HepG2 (cell line): Measurements from ENCODE around the gene PGAP1. TPM values are rescaled to one million over a fixed set of nuclear protein-coding genes. Genes with fewer than 3 reads are reported as not detected.
A peak's percentile ranks its signal among the peaks of the same experiment; 100 is the strongest.

Source experiments
- CHD2 ChIP-seq: IDR thresholded peaks from 2 replicates; pipeline ENCODE4 v1.6.1; 2011; ENCODE audit warnings: low read depth, low read length, improper control_type of control experiment
- DMAP1 ChIP-seq: IDR thresholded peaks from 2 replicates; pipeline ENCODE4 v1.6.1; 2016
- EEA1 ChIP-seq: sonication (generic); formaldehyde crosslinking; IDR thresholded peaks from 2 replicates; pipeline ENCODE4 v1.5.1; 2020; ENCODE audit warnings: mild to moderate bottlenecking, missing genetic modification reagents, borderline replicate concordance
- MAFF ChIP-seq: IDR thresholded peaks from 2 replicates; pipeline ENCODE4 v1.6.1; 2011; ENCODE audit warnings: low read depth, low read length, improper control_type of control experiment
- ONECUT2 ChIP-seq: sonication (generic); formaldehyde crosslinking; IDR thresholded peaks from 2 replicates; pipeline ENCODE4 v1.4.0; 2020; ENCODE audit warnings: missing genetic modification reagents
- ZKSCAN1 ChIP-seq: fragments of 150-350 bp; IDR thresholded peaks from 2 replicates; pipeline ENCODE4 v1.6.1; 2014; ENCODE audit warnings: low read length
- ZKSCAN5 ChIP-seq: sonication (generic); formaldehyde crosslinking; IDR thresholded peaks from 2 replicates; pipeline ENCODE4 v1.5.1; 2020; ENCODE audit warnings: mild to moderate bottlenecking, missing genetic modification reagents
- ZNF260 ChIP-seq: sonication (generic); formaldehyde crosslinking; IDR thresholded peaks from 2 replicates; pipeline ENCODE4 v1.4.0; 2020; ENCODE audit warnings: missing genetic modification reagents, low read depth, mild to moderate bottlenecking, borderline replicate concordance
- ZNF460 ChIP-seq: sonication (generic); formaldehyde crosslinking; IDR thresholded peaks from 2 replicates; pipeline ENCODE4 v1.5.1; 2020; ENCODE audit warnings: missing genetic modification reagents, mild to moderate bottlenecking, borderline replicate concordance
- ZNF660 ChIP-seq: sonication (generic); formaldehyde crosslinking; IDR thresholded peaks from 2 replicates; pipeline ENCODE4 v1.5.1; 2020; ENCODE audit warnings: mild to moderate bottlenecking, low read depth, missing genetic modification reagents, borderline replicate concordance
- ZNF672 ChIP-seq: sonication (generic); formaldehyde crosslinking; IDR thresholded peaks from 2 replicates; pipeline ENCODE4 v1.8.1; 2022; ENCODE audit warnings: missing genetic modification reagents
- ZNF749 ChIP-seq: sonication (generic); formaldehyde crosslinking; IDR thresholded peaks from 2 replicates; pipeline ENCODE4 v1.8.0; 2022; ENCODE audit warnings: mild to moderate bottlenecking, missing genetic modification reagents, moderate library complexity, borderline replicate concordance
- ZNF776 ChIP-seq: sonication (generic); formaldehyde crosslinking; IDR thresholded peaks from 2 replicates; pipeline ENCODE4 v1.4.0; 2020; ENCODE audit warnings: mild to moderate bottlenecking, missing genetic modification reagents
- polyA plus RNA-seq, 8 experiments: library from polyadenylated mRNA; depleted of rRNA in 3 of 8; stranded (reverse) in 7 of 8; unstranded in 1 of 8; fragments of >200 nt; fragmentation: Illumina TruSeq in 4 of 8; extraction: Trizol in 4 of 8; gene quantifications; 2 replicates each; pipeline versions ENCODE4 v1.2.1 to v1.2.3, GENCODE V29; 2011 to 2016; ENCODE audit warnings: low read depth in 4 of 8, missing spikeins in 1 of 8, mixed read lengths in 1 of 8; ENCODE audit not compliant: insufficient read depth in 1 of 8
- total RNA-seq, 5 experiments: library from RNA; depleted of rRNA; stranded (reverse); fragments of >200 nt; fragmentation: Illumina TruSeq; extraction: Trizol; gene quantifications; 2 replicates each; pipeline ENCODE4 v1.2.3, GENCODE V29; 2016; ENCODE audit warnings: low read depth in 1 of 5
- TF ChIP-seq, protein P1 (sequence below): sonication (generic); formaldehyde crosslinking; IDR thresholded peaks from 2 replicates; pipeline ENCODE4 v1.8.1; 2023; ENCODE audit warnings: mild to moderate bottlenecking, moderate library complexity, missing genetic modification reagents
- TF ChIP-seq, protein P2 (sequence below): sonication (generic); formaldehyde crosslinking; IDR thresholded peaks from 2 replicates; pipeline ENCODE4 v1.9.0; 2021; ENCODE audit warnings: mild to moderate bottlenecking, missing genetic modification reagents
- TF ChIP-seq, protein P3 (sequence below): sonication (generic); formaldehyde crosslinking; IDR thresholded peaks from 2 replicates; pipeline ENCODE4 v1.5.0; 2020; ENCODE audit warnings: mild to moderate bottlenecking, missing genetic modification reagents
- TF ChIP-seq, protein P4 (sequence below): sonication (generic); formaldehyde crosslinking; IDR thresholded peaks from 2 replicates; pipeline ENCODE4 v1.5.0; 2020; ENCODE audit warnings: missing genetic modification reagents

The PGAP1 gene
- total and polyA plus RNA-seq, 2 of the 13 experiments (the other 11 are each of a cell fraction or from before 2014, with no cell fraction given), result 4.1 to 6.4 TPM

DNA sequence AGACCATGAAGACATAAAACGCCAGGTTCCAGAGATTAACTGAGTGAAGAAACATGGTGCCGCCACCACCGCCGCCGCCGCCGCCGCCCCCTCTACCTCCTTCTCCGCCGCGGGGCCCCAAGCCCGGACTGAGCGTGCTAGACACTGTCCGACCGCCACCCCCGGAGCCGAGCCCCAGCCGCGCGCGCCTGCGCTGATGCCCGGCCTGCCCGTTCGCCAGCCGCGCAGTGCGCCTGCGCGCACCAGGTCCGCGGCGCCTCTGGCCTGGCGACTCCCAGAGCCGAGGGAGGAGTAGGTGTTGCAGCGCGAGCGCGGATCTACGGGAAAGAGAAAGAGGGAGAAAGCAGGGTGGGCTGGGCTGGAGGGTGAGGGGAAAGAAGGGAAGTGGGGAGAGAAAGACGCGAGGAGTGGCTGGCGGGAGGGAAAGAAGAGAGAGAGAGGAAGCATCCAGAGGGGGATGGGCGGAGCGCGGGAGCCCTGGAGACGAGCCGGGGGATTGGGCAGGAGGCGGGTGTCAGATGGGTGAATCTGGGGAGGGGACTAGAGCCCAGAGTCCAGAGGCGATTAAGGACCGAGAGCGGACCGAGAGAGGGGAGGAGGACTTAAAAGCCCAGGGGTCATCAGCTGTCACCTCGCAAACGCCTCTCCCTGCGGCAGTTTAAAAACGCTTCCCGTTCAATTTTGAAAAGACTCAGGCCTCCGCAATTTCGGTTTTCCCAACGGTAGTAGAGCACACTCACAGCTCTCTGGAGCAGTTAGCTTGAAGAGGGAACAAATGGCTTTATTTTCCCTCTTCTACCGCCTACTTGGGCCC is at the start of gene PGAP1 (continued):
- TF ChIP-seq, protein P1, sequence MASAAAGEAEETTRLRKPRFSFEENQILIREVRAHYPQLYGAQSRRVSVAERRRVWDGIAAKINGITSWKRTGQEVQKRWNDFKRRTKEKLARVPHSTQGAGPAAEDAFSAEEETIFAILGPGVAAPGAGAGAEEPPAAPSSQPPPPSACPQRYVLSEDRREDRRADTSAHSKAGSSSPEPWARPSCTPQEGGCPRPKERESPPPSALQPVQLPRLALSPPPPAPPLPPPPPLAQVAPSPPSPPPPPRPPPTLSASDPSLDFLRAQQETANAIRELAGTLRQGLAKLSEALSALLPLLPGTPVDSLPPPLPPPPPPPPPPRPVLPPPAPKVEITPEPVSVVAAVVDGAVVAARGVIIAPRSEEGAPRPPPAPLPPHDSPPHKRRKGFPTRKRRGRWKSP (CRISPR knock-in tag), result no peak; the same call in none of the 2 replicates
- no peak for TF ChIP-seq ZNF672 (CRISPR knock-in tag)
- no peak for TF ChIP-seq ZKSCAN5 (CRISPR knock-in tag)
- TF ChIP-seq ZNF660 (CRISPR knock-in tag), result no peak
- TF ChIP-seq MAFF, result no peak
- TF ChIP-seq, protein P2, sequence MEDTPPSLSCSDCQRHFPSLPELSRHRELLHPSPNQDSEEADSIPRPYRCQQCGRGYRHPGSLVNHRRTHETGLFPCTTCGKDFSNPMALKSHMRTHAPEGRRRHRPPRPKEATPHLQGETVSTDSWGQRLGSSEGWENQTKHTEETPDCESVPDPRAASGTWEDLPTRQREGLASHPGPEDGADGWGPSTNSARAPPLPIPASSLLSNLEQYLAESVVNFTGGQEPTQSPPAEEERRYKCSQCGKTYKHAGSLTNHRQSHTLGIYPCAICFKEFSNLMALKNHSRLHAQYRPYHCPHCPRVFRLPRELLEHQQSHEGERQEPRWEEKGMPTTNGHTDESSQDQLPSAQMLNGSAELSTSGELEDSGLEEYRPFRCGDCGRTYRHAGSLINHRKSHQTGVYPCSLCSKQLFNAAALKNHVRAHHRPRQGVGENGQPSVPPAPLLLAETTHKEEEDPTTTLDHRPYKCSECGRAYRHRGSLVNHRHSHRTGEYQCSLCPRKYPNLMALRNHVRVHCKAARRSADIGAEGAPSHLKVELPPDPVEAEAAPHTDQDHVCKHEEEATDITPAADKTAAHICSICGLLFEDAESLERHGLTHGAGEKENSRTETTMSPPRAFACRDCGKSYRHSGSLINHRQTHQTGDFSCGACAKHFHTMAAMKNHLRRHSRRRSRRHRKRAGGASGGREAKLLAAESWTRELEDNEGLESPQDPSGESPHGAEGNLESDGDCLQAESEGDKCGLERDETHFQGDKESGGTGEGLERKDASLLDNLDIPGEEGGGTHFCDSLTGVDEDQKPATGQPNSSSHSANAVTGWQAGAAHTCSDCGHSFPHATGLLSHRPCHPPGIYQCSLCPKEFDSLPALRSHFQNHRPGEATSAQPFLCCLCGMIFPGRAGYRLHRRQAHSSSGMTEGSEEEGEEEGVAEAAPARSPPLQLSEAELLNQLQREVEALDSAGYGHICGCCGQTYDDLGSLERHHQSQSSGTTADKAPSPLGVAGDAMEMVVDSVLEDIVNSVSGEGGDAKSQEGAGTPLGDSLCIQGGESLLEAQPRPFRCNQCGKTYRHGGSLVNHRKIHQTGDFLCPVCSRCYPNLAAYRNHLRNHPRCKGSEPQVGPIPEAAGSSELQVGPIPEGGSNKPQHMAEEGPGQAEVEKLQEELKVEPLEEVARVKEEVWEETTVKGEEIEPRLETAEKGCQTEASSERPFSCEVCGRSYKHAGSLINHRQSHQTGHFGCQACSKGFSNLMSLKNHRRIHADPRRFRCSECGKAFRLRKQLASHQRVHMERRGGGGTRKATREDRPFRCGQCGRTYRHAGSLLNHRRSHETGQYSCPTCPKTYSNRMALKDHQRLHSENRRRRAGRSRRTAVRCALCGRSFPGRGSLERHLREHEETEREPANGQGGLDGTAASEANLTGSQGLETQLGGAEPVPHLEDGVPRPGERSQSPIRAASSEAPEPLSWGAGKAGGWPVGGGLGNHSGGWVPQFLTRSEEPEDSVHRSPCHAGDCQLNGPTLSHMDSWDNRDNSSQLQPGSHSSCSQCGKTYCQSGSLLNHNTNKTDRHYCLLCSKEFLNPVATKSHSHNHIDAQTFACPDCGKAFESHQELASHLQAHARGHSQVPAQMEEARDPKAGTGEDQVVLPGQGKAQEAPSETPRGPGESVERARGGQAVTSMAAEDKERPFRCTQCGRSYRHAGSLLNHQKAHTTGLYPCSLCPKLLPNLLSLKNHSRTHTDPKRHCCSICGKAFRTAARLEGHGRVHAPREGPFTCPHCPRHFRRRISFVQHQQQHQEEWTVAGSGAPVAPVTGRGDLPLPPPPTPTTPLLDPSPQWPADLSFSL (CRISPR knock-in tag), result no peak
- TF ChIP-seq, protein P3, sequence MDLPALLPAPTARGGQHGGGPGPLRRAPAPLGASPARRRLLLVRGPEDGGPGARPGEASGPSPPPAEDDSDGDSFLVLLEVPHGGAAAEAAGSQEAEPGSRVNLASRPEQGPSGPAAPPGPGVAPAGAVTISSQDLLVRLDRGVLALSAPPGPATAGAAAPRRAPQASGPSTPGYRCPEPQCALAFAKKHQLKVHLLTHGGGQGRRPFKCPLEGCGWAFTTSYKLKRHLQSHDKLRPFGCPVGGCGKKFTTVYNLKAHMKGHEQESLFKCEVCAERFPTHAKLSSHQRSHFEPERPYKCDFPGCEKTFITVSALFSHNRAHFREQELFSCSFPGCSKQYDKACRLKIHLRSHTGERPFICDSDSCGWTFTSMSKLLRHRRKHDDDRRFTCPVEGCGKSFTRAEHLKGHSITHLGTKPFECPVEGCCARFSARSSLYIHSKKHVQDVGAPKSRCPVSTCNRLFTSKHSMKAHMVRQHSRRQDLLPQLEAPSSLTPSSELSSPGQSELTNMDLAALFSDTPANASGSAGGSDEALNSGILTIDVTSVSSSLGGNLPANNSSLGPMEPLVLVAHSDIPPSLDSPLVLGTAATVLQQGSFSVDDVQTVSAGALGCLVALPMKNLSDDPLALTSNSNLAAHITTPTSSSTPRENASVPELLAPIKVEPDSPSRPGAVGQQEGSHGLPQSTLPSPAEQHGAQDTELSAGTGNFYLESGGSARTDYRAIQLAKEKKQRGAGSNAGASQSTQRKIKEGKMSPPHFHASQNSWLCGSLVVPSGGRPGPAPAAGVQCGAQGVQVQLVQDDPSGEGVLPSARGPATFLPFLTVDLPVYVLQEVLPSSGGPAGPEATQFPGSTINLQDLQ (CRISPR knock-in tag), result no peak; the same call in none of the 2 replicates
- TF ChIP-seq ONECUT2 (CRISPR knock-in tag), result no peak
- TF ChIP-seq ZNF460 (CRISPR knock-in tag), result no peak
- peak; percentile 92; the same call in 1 of the 2 replicates for TF ChIP-seq DMAP1
- TF ChIP-seq CHD2, result no peak
- peak; percentile 82; the same call in 1 of the 2 replicates for TF ChIP-seq EEA1 (CRISPR knock-in tag)
- peak; percentile 96 for TF ChIP-seq ZNF749 (CRISPR knock-in tag)
- TF ChIP-seq, protein P4, sequence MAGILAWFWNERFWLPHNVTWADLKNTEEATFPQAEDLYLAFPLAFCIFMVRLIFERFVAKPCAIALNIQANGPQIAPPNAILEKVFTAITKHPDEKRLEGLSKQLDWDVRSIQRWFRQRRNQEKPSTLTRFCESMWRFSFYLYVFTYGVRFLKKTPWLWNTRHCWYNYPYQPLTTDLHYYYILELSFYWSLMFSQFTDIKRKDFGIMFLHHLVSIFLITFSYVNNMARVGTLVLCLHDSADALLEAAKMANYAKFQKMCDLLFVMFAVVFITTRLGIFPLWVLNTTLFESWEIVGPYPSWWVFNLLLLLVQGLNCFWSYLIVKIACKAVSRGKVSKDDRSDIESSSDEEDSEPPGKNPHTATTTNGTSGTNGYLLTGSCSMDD (CRISPR knock-in tag), result no peak
- TF ChIP-seq ZNF776 (CRISPR knock-in tag), result peak; percentile 38; the same call in 1 of the 2 replicates
- TF ChIP-seq ZNF260 (CRISPR knock-in tag), result no peak
- no peak for TF ChIP-seq ZKSCAN1
